ENCODE data around the gene IL10RA.

DNA sequence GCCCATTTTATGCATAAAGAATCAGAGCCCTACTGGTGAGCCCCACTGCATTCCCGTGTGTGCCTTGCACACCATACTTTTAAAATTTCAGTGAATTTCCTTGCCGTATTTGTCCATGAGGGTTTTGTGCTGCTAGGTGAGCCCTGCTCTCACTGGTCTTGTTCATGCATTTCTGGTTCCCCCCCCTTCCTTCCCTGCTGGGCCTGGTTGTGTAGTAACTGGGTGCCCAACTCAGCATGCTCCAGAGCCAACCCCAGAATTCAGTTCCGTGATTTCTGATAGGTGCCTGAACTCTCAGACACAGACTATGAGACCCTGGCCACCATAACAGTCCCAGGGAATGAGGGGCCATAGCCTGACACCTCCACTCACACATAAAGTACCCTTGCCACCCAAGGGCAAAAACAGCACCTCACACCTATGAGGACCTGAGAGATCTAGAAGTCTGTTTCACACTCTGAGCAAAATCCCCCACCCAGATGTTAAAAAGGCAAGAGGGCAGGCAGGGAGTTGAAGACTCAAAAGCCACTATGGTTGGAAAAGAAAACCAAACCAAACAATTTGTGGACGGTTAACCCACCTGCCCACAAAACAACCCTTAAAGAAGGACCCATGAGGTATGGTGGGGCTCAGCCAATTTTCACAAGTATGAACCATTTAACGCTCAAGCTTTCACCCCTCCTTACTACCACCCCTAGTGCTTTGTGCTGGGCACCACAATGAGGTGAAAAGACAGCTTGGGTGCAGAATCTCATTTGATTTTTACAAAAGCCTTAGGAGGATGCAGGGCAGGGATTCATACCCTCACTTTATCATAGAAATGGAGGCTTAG, 16.8 kb upstream of the IL10RA start:
- TF ChIP-seq POLR2AphosphoS5 (IDR thresholded peaks at IDR 0.05; ENCODE audit: borderline replicate concordance, low read depth, low read length) (no peak), EZH2 (IDR thresholded peaks at IDR 0.05) (no peak)

Data from SK-N-MC (cell line).